HepG2 (cell line): ENCODE data around the gene RNF11.

Experiments used
- CTCF ChIP-seq: sonication (generic); formaldehyde crosslinking; IDR thresholded peaks from 2 replicates; pipeline ENCODE4 v1.5.0; 2020; ENCODE audit warnings: mild to moderate bottlenecking, missing genetic modification reagents, moderate library complexity
- IRF9 ChIP-seq: sonication (generic); formaldehyde crosslinking; IDR thresholded peaks from 2 replicates; pipeline ENCODE4 v1.8.0; 2022; ENCODE audit warnings: missing genetic modification reagents, mild to moderate bottlenecking, borderline replicate concordance
- MAF1 ChIP-seq: sonication (generic); formaldehyde crosslinking; IDR thresholded peaks from 2 replicates; pipeline ENCODE4 v1.5.0; 2020; ENCODE audit warnings: missing genetic modification reagents, borderline replicate concordance
- POLR2A ChIP-seq, 2 experiments: IDR thresholded peaks; 2 replicates each; pipeline ENCODE4 v1.6.1; 2011; ENCODE audit warnings: low read depth in 2 of 2, low read length in 2 of 2, mild to moderate bottlenecking in 1 of 2, moderate library complexity in 1 of 2; ENCODE audit not compliant: insufficient read depth in 1 of 2
- PRDM15 ChIP-seq: sonication (generic); formaldehyde crosslinking; IDR thresholded peaks from 2 replicates; pipeline ENCODE4 v1.4.0; 2020; ENCODE audit warnings: missing genetic modification reagents
- SRF ChIP-seq: IDR thresholded peaks from 2 replicates; pipeline ENCODE4 v1.6.1; 2011; ENCODE audit warnings: mild to moderate bottlenecking, low read depth, low read length, moderate library complexity
- ZFP36 ChIP-seq: fragments of 150-350 bp; IDR thresholded peaks from 2 replicates; pipeline ENCODE4 v1.6.1; 2018; ENCODE audit warnings: borderline replicate concordance, low read length, low read depth; ENCODE audit not compliant: partially characterized antibody
- ZMAT5 ChIP-seq: sonication (generic); formaldehyde crosslinking; IDR thresholded peaks from 2 replicates; pipeline ENCODE4 v1.5.0; 2020; ENCODE audit warnings: mild to moderate bottlenecking, low read depth, missing genetic modification reagents, borderline replicate concordance
- ZNF30 ChIP-seq: sonication (generic); formaldehyde crosslinking; IDR thresholded peaks from 2 replicates; pipeline ENCODE4 v1.5.0; 2020; ENCODE audit warnings: mild to moderate bottlenecking, missing genetic modification reagents
- ZNF792 ChIP-seq: IDR thresholded peaks from 2 replicates; pipeline ENCODE4 v1.6.1; 2016
- TF ChIP-seq, protein P1 (sequence below), 2 experiments: IDR thresholded peaks; 2 replicates each; pipeline ENCODE4 v1.6.1; 2011 to 2012; ENCODE audit warnings: low read length in 2 of 2, borderline replicate concordance in 1 of 2, low read depth in 1 of 2, mild to moderate bottlenecking in 1 of 2, moderate library complexity in 1 of 2

DNA sequence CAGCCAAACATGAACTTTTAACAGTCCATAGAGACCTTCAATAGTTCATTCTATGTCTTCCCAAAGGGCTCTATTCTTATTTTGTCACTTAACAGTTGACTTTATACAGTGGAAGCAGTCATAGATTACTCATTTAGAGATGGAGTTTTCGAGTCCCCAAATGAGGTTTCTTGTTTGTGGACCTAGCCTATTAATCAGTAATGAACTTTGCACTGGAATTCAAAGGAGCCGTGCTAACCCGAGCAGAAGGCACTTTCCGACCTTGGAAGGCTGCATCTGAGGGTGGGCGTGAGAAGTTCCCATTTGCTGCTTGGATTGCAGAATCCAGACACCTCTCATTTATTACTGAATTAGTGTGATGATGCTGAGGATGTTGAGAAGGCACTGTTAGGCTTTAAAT, 47.9 kb downstream of the RNF11 start:
- TF ChIP-seq ZNF792 (CRISPR knock-in tag) (no peak), SRF (no peak), MAF1 (CRISPR knock-in tag) (no peak), ZMAT5 (CRISPR knock-in tag) (no peak), POLR2A (IDR thresholded peaks at IDR 0.05; ENCODE audit: insufficient read depth in 1 of 2, low read depth in 2 of 2, low read length in 2 of 2) (no peak), CTCF (no peak), ZFP36 (no peak), ZNF30 (CRISPR knock-in tag) (no peak), IRF9 (CRISPR knock-in tag) (no peak), PRDM15 (no peak)
- TF ChIP-seq, protein P1, sequence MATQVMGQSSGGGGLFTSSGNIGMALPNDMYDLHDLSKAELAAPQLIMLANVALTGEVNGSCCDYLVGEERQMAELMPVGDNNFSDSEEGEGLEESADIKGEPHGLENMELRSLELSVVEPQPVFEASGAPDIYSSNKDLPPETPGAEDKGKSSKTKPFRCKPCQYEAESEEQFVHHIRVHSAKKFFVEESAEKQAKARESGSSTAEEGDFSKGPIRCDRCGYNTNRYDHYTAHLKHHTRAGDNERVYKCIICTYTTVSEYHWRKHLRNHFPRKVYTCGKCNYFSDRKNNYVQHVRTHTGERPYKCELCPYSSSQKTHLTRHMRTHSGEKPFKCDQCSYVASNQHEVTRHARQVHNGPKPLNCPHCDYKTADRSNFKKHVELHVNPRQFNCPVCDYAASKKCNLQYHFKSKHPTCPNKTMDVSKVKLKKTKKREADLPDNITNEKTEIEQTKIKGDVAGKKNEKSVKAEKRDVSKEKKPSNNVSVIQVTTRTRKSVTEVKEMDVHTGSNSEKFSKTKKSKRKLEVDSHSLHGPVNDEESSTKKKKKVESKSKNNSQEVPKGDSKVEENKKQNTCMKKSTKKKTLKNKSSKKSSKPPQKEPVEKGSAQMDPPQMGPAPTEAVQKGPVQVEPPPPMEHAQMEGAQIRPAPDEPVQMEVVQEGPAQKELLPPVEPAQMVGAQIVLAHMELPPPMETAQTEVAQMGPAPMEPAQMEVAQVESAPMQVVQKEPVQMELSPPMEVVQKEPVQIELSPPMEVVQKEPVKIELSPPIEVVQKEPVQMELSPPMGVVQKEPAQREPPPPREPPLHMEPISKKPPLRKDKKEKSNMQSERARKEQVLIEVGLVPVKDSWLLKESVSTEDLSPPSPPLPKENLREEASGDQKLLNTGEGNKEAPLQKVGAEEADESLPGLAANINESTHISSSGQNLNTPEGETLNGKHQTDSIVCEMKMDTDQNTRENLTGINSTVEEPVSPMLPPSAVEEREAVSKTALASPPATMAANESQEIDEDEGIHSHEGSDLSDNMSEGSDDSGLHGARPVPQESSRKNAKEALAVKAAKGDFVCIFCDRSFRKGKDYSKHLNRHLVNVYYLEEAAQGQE (IDR thresholded peaks at IDR 0.05; ENCODE audit: borderline replicate concordance in 1 of 2, low read depth in 1 of 2, low read length in 2 of 2): no peak
